ENCODE results near the gene JAK1.

JAK1 gene

GRCh38 chr1:64966158-64966971 is at the start of gene JAK1:
Gene JAK1 (minus strand): TSS chr1:64966549. CDS start chr1:64886264, 80,285 bp downstream.
- Histone ChIP-seq H3F3A (ENCODE audit: low read depth) (peaks cover 3% of the 10 kb centered on the region; the same call in 1 of the 2 replicates), H3K9ac (ENCODE audit: low read depth, low read length, poor library complexity, severe bottlenecking) (peak within 1 kb of the TSS; percentile 89), H2AFZ (ENCODE audit: low read length) (peak within 1 kb of the TSS; percentile 96), H4K20me1 (ENCODE audit: insufficient read depth, low read length, poor library complexity, severe bottlenecking) (peaks cover 39% of the 10 kb centered on the region), H3K4me1 (ENCODE audit: insufficient read depth, low read length, poor library complexity, severe bottlenecking) (peaks cover 51% of the 10 kb centered on the region), H3K36me3 (ENCODE audit: insufficient read depth, low read length) (no peaks in the 10 kb centered on the region), H3K4me2 (ENCODE audit: low read depth, low read length, poor library complexity, severe bottlenecking) (peak within 1 kb of the TSS; percentile 96), H3K27me3 (ENCODE audit: insufficient read depth, low read length, poor library complexity, severe bottlenecking) (no peaks in the 10 kb centered on the region), H3K4me3 (ENCODE audit: low read length, poor library complexity, severe bottlenecking) (peak within 1 kb of the TSS; percentile 96), H3K9me3 (ENCODE audit: insufficient read depth, low read depth, low read length) (no peaks in the 10 kb centered on the region), H3K9me2 (replicated peaks; ENCODE audit: low read depth, low read length) (no peaks in the 10 kb centered on the region), H3K79me2 (ENCODE audit: insufficient read depth, low read length) (peaks cover 48% of the 10 kb centered on the region)
- TF ChIP-seq, protein P1, sequence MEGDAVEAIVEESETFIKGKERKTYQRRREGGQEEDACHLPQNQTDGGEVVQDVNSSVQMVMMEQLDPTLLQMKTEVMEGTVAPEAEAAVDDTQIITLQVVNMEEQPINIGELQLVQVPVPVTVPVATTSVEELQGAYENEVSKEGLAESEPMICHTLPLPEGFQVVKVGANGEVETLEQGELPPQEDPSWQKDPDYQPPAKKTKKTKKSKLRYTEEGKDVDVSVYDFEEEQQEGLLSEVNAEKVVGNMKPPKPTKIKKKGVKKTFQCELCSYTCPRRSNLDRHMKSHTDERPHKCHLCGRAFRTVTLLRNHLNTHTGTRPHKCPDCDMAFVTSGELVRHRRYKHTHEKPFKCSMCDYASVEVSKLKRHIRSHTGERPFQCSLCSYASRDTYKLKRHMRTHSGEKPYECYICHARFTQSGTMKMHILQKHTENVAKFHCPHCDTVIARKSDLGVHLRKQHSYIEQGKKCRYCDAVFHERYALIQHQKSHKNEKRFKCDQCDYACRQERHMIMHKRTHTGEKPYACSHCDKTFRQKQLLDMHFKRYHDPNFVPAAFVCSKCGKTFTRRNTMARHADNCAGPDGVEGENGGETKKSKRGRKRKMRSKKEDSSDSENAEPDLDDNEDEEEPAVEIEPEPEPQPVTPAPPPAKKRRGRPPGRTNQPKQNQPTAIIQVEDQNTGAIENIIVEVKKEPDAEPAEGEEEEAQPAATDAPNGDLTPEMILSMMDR (conservative IDR thresholded peaks at IDR 0.05; ENCODE audit: low read length) = no peak
- no peak for TF ChIP-seq EZH2phosphoT487 (IDR thresholded peaks at IDR 0.05; ENCODE audit: borderline replicate concordance)

DNA sequence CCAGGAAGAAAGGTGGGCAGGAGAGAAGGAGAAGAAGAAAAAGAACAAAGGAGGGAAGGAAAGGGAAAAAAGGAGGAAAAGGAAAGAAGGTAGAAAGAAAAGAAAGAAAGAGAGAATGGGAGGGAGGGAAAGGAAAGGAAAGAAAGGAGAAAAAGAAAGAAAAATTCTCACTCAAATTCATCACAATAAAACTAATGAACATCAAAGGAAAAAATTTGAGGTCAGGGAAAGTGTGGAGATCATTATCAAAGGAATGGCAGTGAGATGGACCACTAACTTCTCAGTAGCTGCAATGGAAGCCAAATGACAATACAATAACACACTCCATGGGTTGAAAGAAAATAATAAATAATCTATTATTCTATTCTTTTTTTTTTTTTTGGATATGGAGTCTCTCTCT is 48.0 kb upstream of the JAK1 start:
- Histone ChIP-seq H3K79me2 (ENCODE audit: insufficient read depth, low read length) (no peaks in the 10 kb centered on the region), H3K4me1 (ENCODE audit: insufficient read depth, low read length, poor library complexity, severe bottlenecking) (peaks cover 23% of the 10 kb centered on the region), H3K27me3 (ENCODE audit: insufficient read depth, low read length, poor library complexity, severe bottlenecking) (no peaks in the 10 kb centered on the region), H3F3A (ENCODE audit: low read depth) (peaks cover 3% of the 10 kb centered on the region; the same call in 1 of the 2 replicates), H3K9me2 (replicated peaks; ENCODE audit: low read depth, low read length) (no peaks in the 10 kb centered on the region), H3K4me3 (ENCODE audit: low read length, poor library complexity, severe bottlenecking) (no peak overlapping the region), H3K9ac (ENCODE audit: low read depth, low read length, poor library complexity, severe bottlenecking) (no peak overlapping the region), H3K36me3 (ENCODE audit: insufficient read depth, low read length) (no peaks in the 10 kb centered on the region), H3K4me2 (ENCODE audit: low read depth, low read length, poor library complexity, severe bottlenecking) (no peak overlapping the region), H4K20me1 (ENCODE audit: insufficient read depth, low read length, poor library complexity, severe bottlenecking) (no peaks in the 10 kb centered on the region), H2AFZ (ENCODE audit: low read length) (no peak overlapping the region), H3K9me3 (ENCODE audit: insufficient read depth, low read depth, low read length) (no peaks in the 10 kb centered on the region)
- TF ChIP-seq, protein P1 (conservative IDR thresholded peaks at IDR 0.05; ENCODE audit: low read length) = no peak
- no peak for TF ChIP-seq EZH2phosphoT487 (IDR thresholded peaks at IDR 0.05; ENCODE audit: borderline replicate concordance)

DNA sequence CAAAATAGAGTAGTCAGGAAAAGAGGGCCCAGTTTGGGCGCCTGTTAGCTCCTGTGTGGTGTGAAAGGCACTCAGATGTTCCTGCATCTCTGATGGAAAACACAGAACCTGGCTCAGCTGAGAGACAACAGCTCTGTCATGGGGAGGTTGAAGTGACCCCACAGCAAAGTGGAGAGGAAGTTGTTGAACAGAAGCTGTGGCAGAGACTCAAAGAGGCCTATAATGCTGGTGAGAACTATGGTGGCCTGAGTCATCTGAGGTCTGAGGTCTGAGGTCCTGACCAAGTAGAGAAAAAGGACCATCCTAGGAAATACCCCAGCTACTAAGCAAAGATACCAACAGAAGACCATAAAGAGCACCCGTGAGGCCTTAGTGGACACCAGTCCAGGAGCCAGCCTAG is 45.6 kb upstream of the JAK1 start:
- H3K4me3 ChIP-seq (ENCODE audit: low read length, poor library complexity, severe bottlenecking) = no peak overlapping the region
- H3K36me3 ChIP-seq (ENCODE audit: insufficient read depth, low read length) = no peaks in the 10 kb centered on the region
- no peaks in the 10 kb centered on the region for H4K20me1 ChIP-seq (ENCODE audit: insufficient read depth, low read length, poor library complexity, severe bottlenecking)
- H3K4me1 ChIP-seq (ENCODE audit: insufficient read depth, low read length, poor library complexity, severe bottlenecking) = peaks cover 36% of the 10 kb centered on the region
- H3K9me3 ChIP-seq (ENCODE audit: insufficient read depth, low read depth, low read length) = no peaks in the 10 kb centered on the region
- no peak for TF ChIP-seq EZH2phosphoT487 (IDR thresholded peaks at IDR 0.05; ENCODE audit: borderline replicate concordance)
- TF ChIP-seq, protein P1 (conservative IDR thresholded peaks at IDR 0.05; ENCODE audit: low read length) = no peak
- no peaks in the 10 kb centered on the region for H3K79me2 ChIP-seq (ENCODE audit: insufficient read depth, low read length)
- peak overlapping the region; percentile 21 for H3K4me2 ChIP-seq (ENCODE audit: low read depth, low read length, poor library complexity, severe bottlenecking)
- no peak overlapping the region for H3K9ac ChIP-seq (ENCODE audit: low read depth, low read length, poor library complexity, severe bottlenecking)
- H3K9me2 ChIP-seq (replicated peaks; ENCODE audit: low read depth, low read length) = no peaks in the 10 kb centered on the region
- H3F3A ChIP-seq (ENCODE audit: low read depth) = peaks cover 3% of the 10 kb centered on the region; the same call in 1 of the 2 replicates
- H2AFZ ChIP-seq (ENCODE audit: low read length) = peak overlapping the region; percentile 11; the same call in 1 of the 2 replicates
- no peaks in the 10 kb centered on the region for H3K27me3 ChIP-seq (ENCODE audit: insufficient read depth, low read length, poor library complexity, severe bottlenecking)

Data from Loucy (cell line).